Measurements from ENCODE around the gene ADAMTS14. TPM values are rescaled to one million over a fixed set of nuclear protein-coding genes. Genes with fewer than 3 reads are reported as not detected.

Gene ADAMTS14
- total RNA-seq, 4 donors from 2014 or later: 0.15 to 0.51 (median 0.40) TPM

DNA sequence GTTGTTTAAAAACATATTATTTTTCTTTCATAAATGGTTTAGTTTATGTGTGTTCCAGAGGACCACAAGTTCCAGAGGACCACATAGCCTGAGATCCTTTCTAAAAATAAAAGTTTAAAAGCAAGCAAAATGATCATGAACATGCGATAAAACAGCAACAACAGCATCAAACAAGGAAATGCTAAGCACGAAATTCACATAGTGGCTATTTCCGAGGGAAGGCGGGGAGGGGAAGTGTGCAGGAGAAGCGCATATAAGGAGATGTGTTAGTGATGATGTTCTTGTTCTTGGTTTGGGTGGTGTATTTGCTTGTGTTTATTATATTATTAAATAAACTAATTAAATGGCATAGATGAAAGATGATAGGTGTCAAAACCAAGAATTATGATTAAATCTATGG lies 111.7 kb downstream of the ADAMTS14 start:
- Histone ChIP-seq H3K9me3 (no peaks in the 10 kb centered on the region), H3K27ac (no peak overlapping the region), H3K4me3 (no peak overlapping the region), H3K4me1 (peaks cover 15% of the 10 kb centered on the region), H3K27me3 (peaks cover 4% of the 10 kb centered on the region), H3K36me3 (no peaks in the 10 kb centered on the region)
- no peak for DNase-seq (ENCODE audit: low spot score in 2 of 2)
- no peak for TF ChIP-seq POLR2AphosphoS5 (IDR thresholded peaks at IDR 0.05)
- TF ChIP-seq, protein P1, sequence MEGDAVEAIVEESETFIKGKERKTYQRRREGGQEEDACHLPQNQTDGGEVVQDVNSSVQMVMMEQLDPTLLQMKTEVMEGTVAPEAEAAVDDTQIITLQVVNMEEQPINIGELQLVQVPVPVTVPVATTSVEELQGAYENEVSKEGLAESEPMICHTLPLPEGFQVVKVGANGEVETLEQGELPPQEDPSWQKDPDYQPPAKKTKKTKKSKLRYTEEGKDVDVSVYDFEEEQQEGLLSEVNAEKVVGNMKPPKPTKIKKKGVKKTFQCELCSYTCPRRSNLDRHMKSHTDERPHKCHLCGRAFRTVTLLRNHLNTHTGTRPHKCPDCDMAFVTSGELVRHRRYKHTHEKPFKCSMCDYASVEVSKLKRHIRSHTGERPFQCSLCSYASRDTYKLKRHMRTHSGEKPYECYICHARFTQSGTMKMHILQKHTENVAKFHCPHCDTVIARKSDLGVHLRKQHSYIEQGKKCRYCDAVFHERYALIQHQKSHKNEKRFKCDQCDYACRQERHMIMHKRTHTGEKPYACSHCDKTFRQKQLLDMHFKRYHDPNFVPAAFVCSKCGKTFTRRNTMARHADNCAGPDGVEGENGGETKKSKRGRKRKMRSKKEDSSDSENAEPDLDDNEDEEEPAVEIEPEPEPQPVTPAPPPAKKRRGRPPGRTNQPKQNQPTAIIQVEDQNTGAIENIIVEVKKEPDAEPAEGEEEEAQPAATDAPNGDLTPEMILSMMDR (IDR thresholded peaks at IDR 0.05): no peak
- no peak for TF ChIP-seq EP300 (IDR thresholded peaks at IDR 0.05)
- no peak for TF ChIP-seq POLR2A (IDR thresholded peaks at IDR 0.05)
- 80% methylated on average over 5 of the region's 5 CpGs for WGBS

DNA sequence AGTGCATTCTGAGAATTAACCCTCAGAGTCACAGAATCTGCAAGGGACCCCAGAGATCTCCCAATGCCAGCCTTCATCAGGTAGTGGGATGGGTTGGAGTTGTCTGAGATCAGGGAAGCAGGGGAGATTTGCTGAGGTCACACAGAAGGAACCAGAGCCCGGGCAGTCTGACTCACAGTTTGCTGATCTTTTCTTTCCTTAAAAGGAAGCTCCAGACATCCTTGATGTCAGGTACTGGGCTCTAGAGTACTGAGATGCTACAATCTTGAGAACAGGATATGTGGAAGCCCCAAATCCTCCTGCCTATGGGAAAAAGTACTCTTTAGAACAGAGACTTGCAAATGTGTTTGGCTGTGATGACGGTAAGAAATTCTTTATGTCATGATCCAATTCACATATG lies 112.2 kb downstream of the ADAMTS14 start:
- Histone ChIP-seq H3K4me3 (no peak overlapping the region), H3K36me3 (no peaks in the 10 kb centered on the region), H3K4me1 (peaks cover 10% of the 10 kb centered on the region), H3K27me3 (peaks cover 4% of the 10 kb centered on the region), H3K9me3 (no peaks in the 10 kb centered on the region), H3K27ac (no peak overlapping the region)
- no peak for DNase-seq (ENCODE audit: low spot score in 2 of 2)
- 64% methylated on average over 2 of the region's 2 CpGs for WGBS
- TF ChIP-seq POLR2AphosphoS5 (IDR thresholded peaks at IDR 0.05) (no peak), POLR2A (IDR thresholded peaks at IDR 0.05) (no peak), EP300 (IDR thresholded peaks at IDR 0.05) (no peak)
- TF ChIP-seq, protein P1 (IDR thresholded peaks at IDR 0.05): no peak

DNA sequence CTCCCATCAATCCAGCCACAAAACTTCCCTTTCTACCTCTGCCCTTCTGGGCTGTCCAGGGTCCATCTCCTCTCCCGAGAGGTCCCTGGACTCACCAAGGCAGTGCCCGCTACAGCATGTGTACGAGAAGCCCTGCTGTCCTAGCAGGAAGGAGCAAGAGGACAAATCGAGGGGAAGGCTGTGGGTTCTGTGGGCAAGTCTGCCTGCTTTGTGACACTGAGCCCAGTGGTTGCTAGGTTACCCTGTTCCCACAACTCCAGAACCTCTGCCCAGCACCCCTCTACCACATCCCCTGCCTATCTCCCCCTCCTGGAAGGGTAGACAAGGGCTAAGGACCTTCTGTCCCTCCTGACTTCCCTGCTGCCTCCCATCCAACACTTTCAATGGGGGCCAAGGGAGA lies 112.9 kb downstream of the ADAMTS14 start, which contains the start of gene TBATA:
Gene TBATA (minus strand): TSS at position 188 of the 400 bp plus-strand sequence. CDS start 1,998 bp downstream, outside the sequence.
- no peaks in the 10 kb centered on the region for H3K36me3 ChIP-seq
- TF ChIP-seq POLR2A (IDR thresholded peaks at IDR 0.05) (no peak), EP300 (IDR thresholded peaks at IDR 0.05) (no peak), POLR2AphosphoS5 (IDR thresholded peaks at IDR 0.05) (no peak)
- TF ChIP-seq, protein P1 (IDR thresholded peaks at IDR 0.05): no peak
- H3K9me3 ChIP-seq: no peaks in the 10 kb centered on the region
- H3K27me3 ChIP-seq: peaks cover 4% of the 10 kb centered on the region
- 68% methylated on average over 4 of the region's 4 CpGs for WGBS
- peaks cover 4% of the 10 kb centered on the region for H3K4me1 ChIP-seq
- no peak for DNase-seq (ENCODE audit: low spot score in 2 of 2)
- no peak within 1 kb of the TSS for H3K4me3 ChIP-seq
- no peak within 1 kb of the TSS for H3K27ac ChIP-seq

DNA sequence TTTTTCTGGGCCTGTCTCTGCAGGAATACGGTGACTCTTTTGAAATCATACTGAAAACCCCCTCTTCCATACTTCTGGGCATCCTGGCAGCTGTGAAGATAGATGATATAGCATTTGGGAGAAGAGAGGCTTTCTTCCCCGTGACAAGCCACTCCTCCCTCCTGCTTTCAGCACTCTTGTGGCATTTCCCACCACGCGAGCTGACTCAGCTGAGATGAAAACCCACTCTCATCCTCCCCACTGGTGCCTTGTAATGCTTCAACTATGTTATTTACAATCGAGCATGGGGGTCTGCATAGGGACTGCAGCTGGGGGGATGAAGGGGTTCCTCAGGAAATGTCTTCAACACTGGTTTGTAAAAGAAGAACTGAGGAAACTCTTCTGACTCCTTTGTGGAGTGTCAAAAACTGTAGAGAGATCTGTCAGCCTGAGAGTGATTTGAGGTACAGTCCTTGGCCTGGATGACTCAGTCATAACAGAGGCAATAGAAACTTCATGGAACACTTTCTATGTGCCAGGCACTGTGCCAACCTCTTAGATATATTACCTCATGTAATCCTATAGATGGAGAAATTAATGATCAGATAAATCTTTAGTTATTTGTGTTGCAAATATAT lies 114.6 kb downstream of the ADAMTS14 start:
- no peak overlapping the region for H3K4me3 ChIP-seq
- no peaks in the 10 kb centered on the region for H3K9me3 ChIP-seq
- 48% methylated on average over 5 of the region's 5 CpGs for WGBS
- H3K27ac ChIP-seq: no peak overlapping the region
- peaks cover 4% of the 10 kb centered on the region for H3K27me3 ChIP-seq
- no peak for TF ChIP-seq POLR2A (IDR thresholded peaks at IDR 0.05)
- no peak for TF ChIP-seq POLR2AphosphoS5 (IDR thresholded peaks at IDR 0.05)
- TF ChIP-seq, protein P1 (IDR thresholded peaks at IDR 0.05): no peak
- no peak for TF ChIP-seq EP300 (IDR thresholded peaks at IDR 0.05)
- no peaks in the 10 kb centered on the region for H3K4me1 ChIP-seq
- DNase-seq (ENCODE audit: low spot score in 2 of 2): no peak
- no peaks in the 10 kb centered on the region for H3K36me3 ChIP-seq

DNA sequence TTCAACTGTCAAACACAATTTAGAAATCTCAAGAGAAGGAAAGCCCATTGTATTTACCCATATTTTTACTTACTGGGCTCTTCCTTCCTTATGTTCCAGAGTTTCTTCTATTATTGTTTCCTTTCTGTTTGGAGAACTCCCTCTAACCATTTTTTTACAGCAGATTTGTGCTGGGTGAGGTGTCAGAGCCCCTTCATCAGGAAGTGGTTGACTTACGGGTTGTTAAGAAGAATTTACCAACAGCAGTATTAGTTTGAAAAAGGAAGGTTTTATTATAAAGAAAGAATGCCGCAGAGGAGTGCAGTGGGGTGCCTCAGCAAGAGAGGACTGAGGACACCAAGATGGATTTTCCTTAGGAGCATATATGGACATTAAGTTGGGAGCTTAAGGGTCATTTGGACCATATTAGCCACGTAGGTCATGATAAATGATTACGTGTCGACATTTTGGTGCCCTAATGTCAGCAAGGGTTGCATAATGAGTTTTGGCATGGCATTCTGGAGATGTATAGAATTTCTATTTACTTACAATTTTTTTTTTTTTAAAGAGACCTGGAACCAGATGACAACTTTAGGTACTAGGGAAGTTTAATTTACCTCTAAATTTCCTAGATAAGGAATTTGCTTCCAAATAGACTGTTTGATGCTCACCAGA lies 119.2 kb downstream of the ADAMTS14 start:
- no peak for DNase-seq (ENCODE audit: low spot score in 2 of 2)
- no peaks in the 10 kb centered on the region for H3K4me1 ChIP-seq
- 65% methylated on average over 5 of the region's 5 CpGs for WGBS
- no peaks in the 10 kb centered on the region for H3K27me3 ChIP-seq
- no peaks in the 10 kb centered on the region for H3K36me3 ChIP-seq
- no peaks in the 10 kb centered on the region for H3K9me3 ChIP-seq
- H3K4me3 ChIP-seq: no peak overlapping the region
- H3K27ac ChIP-seq: no peak overlapping the region
- TF ChIP-seq EP300 (IDR thresholded peaks at IDR 0.05) (no peak), POLR2AphosphoS5 (IDR thresholded peaks at IDR 0.05) (no peak), POLR2A (IDR thresholded peaks at IDR 0.05) (no peak)
- TF ChIP-seq, protein P1 (IDR thresholded peaks at IDR 0.05): no peak
